Right cardiac atrium (tissue), 5 donors: ENCODE results near the gene BAZ1B. TPM values are rescaled to one million over a fixed set of nuclear protein-coding genes. Genes with fewer than 3 reads are reported as not detected.
"Not testable (repeated sequence)": the region's sequence is repeated elsewhere in the genome, so short reads cannot be mapped to it uniquely, and the experiment has no call there.

Experiments
- ATAC-seq, 2 donors: fragments of 200-7000 bp; cut with Tn5 transposase; one replicate each; pipeline versions ENCODE4 v1.8.0 to v1.9.1; 2020; ENCODE audit warnings: moderate library complexity in 2 of 2, mild to moderate bottlenecking in 1 of 2
- DNase-seq, 3 donors: peaks; one replicate each; pipeline ENCODE4 v3.0.0-alpha.2; 2020
- H3K27ac ChIP-seq: one replicate; pipeline ENCODE4 v1.5.1; 2013; ENCODE audit warnings: mild to moderate bottlenecking, low read length, control low read depth, moderate library complexity
- H3K27me3 ChIP-seq: one replicate; pipeline ENCODE4 v1.6.1; 2013; ENCODE audit not compliant: control insufficient read depth, insufficient read depth
- H3K4me1 ChIP-seq: one replicate; pipeline ENCODE4 v1.6.1; 2013; ENCODE audit warnings: low read length; ENCODE audit not compliant: control insufficient read depth, insufficient read depth
- H3K4me3 ChIP-seq: one replicate; pipeline ENCODE4 v1.5.1; 2013; ENCODE audit warnings: low read length, control low read depth
- H3K9me3 ChIP-seq: one replicate; pipeline ENCODE4 v1.6.1; 2013; ENCODE audit warnings: low read length; ENCODE audit not compliant: control insufficient read depth
- WGBS: extraction: QIAGEN DNeasy Blood & Tissue Kit; methylation state at CpG from one replicate; pipeline ENCODE4 v1.1.7; 2013; 5-methylcytosine and 5-hydroxymethylcytosine counted together
- intact Hi-C, 4 donors: fragments of 100-400 bp; cut with DNase I; formaldehyde crosslinking; loops; one replicate each; pipeline versions ENCODE4 v1.11.0 to v1.14.0; 2022 to 2023
- polyA plus RNA-seq: library from polyadenylated mRNA; stranded (reverse); fragments of 200-250 nt; gene quantifications from one replicate; pipeline ENCODE4 v1.2.3, GENCODE V29; 2013
- total RNA-seq, 4 donors: library from RNA; stranded (reverse); fragmentation: NEBNext Ultra II Directional; extraction: Animal tissue kit (Norgen Biotek cat#: 25700); gene quantifications; one replicate each; pipeline ENCODE4 v1.2.1, GENCODE V29; 2021
- donor health status: healthy with polysubstance abuse.
- donor health status: DM: no; HTN: yes; CAD: no.
- donor health status: DM: no; HTN: no; CAD: no.
- donor health status: DM: no; HTN: yes; CAD: no; lungs with severe emphysema.
- donor health status: DM: yes; HTN: yes; CAD: no.

BAZ1B gene
- total and polyA plus RNA-seq, 5 donors, result 24.4 to 48.3 (median 45.1) TPM

- intact Hi-C loops, result no loop called here
- H3K27me3 ChIP-seq, result no peaks in the 10 kb centered on the region
- no peaks in the 10 kb centered on the region for H3K9me3 ChIP-seq
- peak within 1 kb of the TSS; percentile 100 for H3K27ac ChIP-seq
- ATAC-seq (peak; percentile 68 to 78), DNase-seq (peak; percentile 78 to 91 (median 90))
- H3K4me1 ChIP-seq, result peaks cover 9% of the 10 kb centered on the region
- peak within 1 kb of the TSS; percentile 91 for H3K4me3 ChIP-seq
- WGBS, result 5% methylated on average over 83 of the region's 83 CpGs
These were observed 35.5 kb upstream of the BAZ1B start, which contains the start of gene BCL7B for GRCh38 chr7:73557397-73558257. Gene BCL7B (minus strand): TSS chr7:73557690. CDS start chr7:73557578, 112 bp downstream.

- WGBS, result under 1% methylated on average over 36 of the region's 36 CpGs
- peak overlapping the region; percentile 100 for H3K27ac ChIP-seq
- H3K9me3 ChIP-seq, result no peaks in the 10 kb centered on the region
- peak overlapping the region; percentile 91 for H3K4me3 ChIP-seq
- peaks cover 9% of the 10 kb centered on the region for H3K4me1 ChIP-seq
- intact Hi-C loops, result no loop called here
- peak; percentile 96 to 98 (median 98) for DNase-seq
- peak; percentile 98 for ATAC-seq
- H3K27me3 ChIP-seq, result no peaks in the 10 kb centered on the region
These were observed 35.0 kb upstream of the BAZ1B start for GRCh38 chr7:73557108-73557396.

GRCh38 chr7:73556208-73557107 lies 34.4 kb upstream of the BAZ1B start:
- no peak for ATAC-seq
- Histone ChIP-seq H3K9me3 (no peaks in the 10 kb centered on the region), H3K27me3 (no peaks in the 10 kb centered on the region), H3K27ac (peak overlapping the region; percentile 72), H3K4me3 (peak overlapping the region; percentile 91), H3K4me1 (peaks cover 9% of the 10 kb centered on the region)
- DNase-seq, result no peak
- 21% methylated on average over 28 of the region's 28 CpGs for WGBS
- intact Hi-C loops, result no loop called here

GRCh38 chr7:73555411-73555982 lies 33.4 kb upstream of the BAZ1B start:
- ATAC-seq (no peak), DNase-seq (no peak)
- intact Hi-C loops, result no loop called here
- Histone ChIP-seq H3K9me3 (no peaks in the 10 kb centered on the region), H3K4me3 (peak overlapping the region; percentile 91), H3K27ac (no peak overlapping the region), H3K27me3 (no peaks in the 10 kb centered on the region), H3K4me1 (peaks cover 9% of the 10 kb centered on the region)
- WGBS, result 48% methylated on average over 6 of the region's 6 CpGs

- 89% methylated on average over 5 of the region's 5 CpGs for WGBS
- H3K4me3 ChIP-seq, H3K27ac ChIP-seq, H3K9me3 ChIP-seq, H3K27me3 ChIP-seq, DNase-seq, ATAC-seq, H3K4me1 ChIP-seq, intact Hi-C loops: not testable (repeated sequence)
These were observed 28.0 kb upstream of the BAZ1B start for GRCh38 chr7:73550093-73550492.

GRCh38 chr7:73549176-73549575 lies 27.1 kb upstream of the BAZ1B start:
- DNase-seq, result no peak
- peaks cover 2% of the 10 kb centered on the region for H3K4me1 ChIP-seq

GRCh38 chr7:73547841-73548240 lies 25.7 kb upstream of the BAZ1B start:
- 94% methylated on average over 9 of the region's 9 CpGs for WGBS
- no peak for DNase-seq
- H3K27ac ChIP-seq, result no peak overlapping the region
- intact Hi-C loops, result no loop called here
- H3K9me3 ChIP-seq, result no peaks in the 10 kb centered on the region
- ATAC-seq, result no peak
- peaks cover 2% of the 10 kb centered on the region for H3K4me1 ChIP-seq
- no peaks in the 10 kb centered on the region for H3K27me3 ChIP-seq
- H3K4me3 ChIP-seq, result no peak overlapping the region

More at GRCh38 chr7:73549176-73549575, 27.1 kb upstream of the BAZ1B start:
- ATAC-seq, result no peak
- 79% methylated on average over 4 of the region's 4 CpGs for WGBS
- intact Hi-C loops, result no loop called here
- no peaks in the 10 kb centered on the region for H3K9me3 ChIP-seq
- H3K27me3 ChIP-seq, result no peaks in the 10 kb centered on the region
- H3K27ac ChIP-seq, result peak overlapping the region; percentile 21
- H3K4me3 ChIP-seq, result no peak overlapping the region

- DNase-seq (no peak), ATAC-seq (no peak)
- Histone ChIP-seq H3K4me3 (no peak overlapping the region), H3K27me3 (no peaks in the 10 kb centered on the region), H3K9me3 (no peaks in the 10 kb centered on the region), H3K27ac (no peak overlapping the region), H3K4me1 (peaks cover 2% of the 10 kb centered on the region)
- 99% methylated on average over 2 of the region's 2 CpGs for WGBS
- intact Hi-C loops, result no loop called here
These were observed 22.6 kb upstream of the BAZ1B start for GRCh38 chr7:73544678-73545077.

- 95% methylated on average over 10 of the region's 10 CpGs for WGBS
- intact Hi-C loops, result no loop called here
- no peak overlapping the region for H3K4me3 ChIP-seq
- DNase-seq, result no peak
- no peak overlapping the region for H3K27ac ChIP-seq
- no peaks in the 10 kb centered on the region for H3K4me1 ChIP-seq
- H3K9me3 ChIP-seq, result no peaks in the 10 kb centered on the region
- H3K27me3 ChIP-seq, result no peaks in the 10 kb centered on the region
- ATAC-seq, result peak in 1 of 2 donors; percentile 23
These were observed 19.6 kb upstream of the BAZ1B start for GRCh38 chr7:73541722-73542121.

GRCh38 chr7:73539709-73540108 lies 17.6 kb upstream of the BAZ1B start:
- no peak for DNase-seq
- ATAC-seq, result no peak
- intact Hi-C loops, result no loop called here
- Histone ChIP-seq H3K4me1 (no peaks in the 10 kb centered on the region), H3K27ac (no peak overlapping the region), H3K4me3 (no peak overlapping the region), H3K27me3 (no peaks in the 10 kb centered on the region), H3K9me3 (no peaks in the 10 kb centered on the region)
- 90% methylated on average over 13 of the region's 13 CpGs for WGBS

- DNase-seq, H3K27me3 ChIP-seq, H3K4me3 ChIP-seq, H3K4me1 ChIP-seq, H3K9me3 ChIP-seq, intact Hi-C loops, ATAC-seq, H3K27ac ChIP-seq: not testable (repeated sequence)
- WGBS, result 95% methylated on average over 2 of the region's 2 CpGs
These were observed 16.4 kb upstream of the BAZ1B start for GRCh38 chr7:73538510-73538909.
